OCI-LY1 (cell line): ENCODE measurements around the gene GRIK2.

ENCODE experiments used
- H2AFZ ChIP-seq: fragments of 200-600 bp; sonication (generic), shearing (Covaris generic); 2 replicates; pipeline ENCODE4 v1.6.0; 2014; ENCODE audit warnings: antibody characterized with exemption, mild to moderate bottlenecking, low read length
- H3F3A ChIP-seq: fragments of 200-600 bp; sonication (generic), shearing (Covaris generic); 2 replicates; pipeline ENCODE4 v1.6.0; 2014; ENCODE audit warnings: mild to moderate bottlenecking, antibody characterized with exemption, low read length, moderate library complexity; ENCODE audit not compliant: insufficient read depth
- H3K27ac ChIP-seq: fragments of 200-600 bp; sonication (generic); 2 replicates; pipeline ENCODE4 v1.5.1; 2014; ENCODE audit warnings: low read length, mixed run types, mild to moderate bottlenecking, low read depth; ENCODE audit not compliant: poor library complexity, severe bottlenecking
- H3K27me3 ChIP-seq: fragments of 200-600 bp; sonication (generic); 2 replicates; pipeline ENCODE4 v1.6.0; 2014; ENCODE audit warnings: antibody characterized with exemption, mild to moderate bottlenecking, low read length, moderate library complexity; ENCODE audit not compliant: insufficient read depth
- H3K36me3 ChIP-seq: fragments of 200-600 bp; sonication (generic); 2 replicates; pipeline ENCODE4 v1.6.1; 2014; ENCODE audit warnings: mild to moderate bottlenecking, antibody characterized with exemption, low read length, moderate library complexity, mixed read lengths; ENCODE audit not compliant: insufficient read depth
- H3K4me1 ChIP-seq: fragments of 200-600 bp; sonication (generic); 2 replicates; pipeline ENCODE4 v1.5.1; 2014; ENCODE audit warnings: mild to moderate bottlenecking, low read length, moderate library complexity; ENCODE audit not compliant: insufficient read depth, severe bottlenecking
- H3K4me2 ChIP-seq: fragments of 200-600 bp; sonication (generic), shearing (Covaris generic); 2 replicates; pipeline ENCODE4 v1.6.1; 2014; ENCODE audit warnings: low read length
- H3K4me3 ChIP-seq: fragments of 200-600 bp; sonication (generic); 2 replicates; pipeline ENCODE4 v1.5.1; 2014; ENCODE audit warnings: low read length, low read depth, mild to moderate bottlenecking, mixed read lengths; ENCODE audit not compliant: poor library complexity, severe bottlenecking
- H3K79me2 ChIP-seq: fragments of 200-600 bp; shearing (Covaris generic); 2 replicates; pipeline ENCODE4 v1.6.1; 2016; ENCODE audit warnings: mixed run types, low read length, mixed read lengths; ENCODE audit not compliant: insufficient read depth
- H3K9ac ChIP-seq: fragments of 200-600 bp; sonication (generic), shearing (Covaris generic); 2 replicates; pipeline ENCODE4 v1.6.1; 2014; ENCODE audit warnings: mild to moderate bottlenecking, low read length, mixed read lengths
- H3K9me2 ChIP-seq: fragments of 200-600 bp; sonication (generic), shearing (Covaris generic); 2 replicates; pipeline ENCODE4 v1.6.1; 2014; ENCODE audit warnings: low read depth, mild to moderate bottlenecking, low read length, mixed read lengths
- H3K9me3 ChIP-seq: fragments of 200-600 bp; shearing (Covaris generic); 2 replicates; pipeline ENCODE4 v1.6.1; 2014; ENCODE audit warnings: low read length, mixed read lengths
- H4K20me1 ChIP-seq: fragments of 200-600 bp; sonication (generic), shearing (Covaris generic); 2 replicates; pipeline ENCODE4 v1.6.0; 2016; ENCODE audit warnings: mild to moderate bottlenecking, low read length; ENCODE audit not compliant: insufficient read depth
- CTCF ChIP-seq: fragments of 200-600 bp; sonication (generic), shearing (Covaris generic); IDR thresholded peaks from 2 replicates; pipeline ENCODE4 v1.5.1; 2017; ENCODE audit warnings: mild to moderate bottlenecking, antibody characterized with exemption, low read length, moderate library complexity, mixed read lengths
- EZH2 ChIP-seq: fragments of 200-600 bp; sonication (generic), shearing (Covaris generic); IDR thresholded peaks from 2 replicates; pipeline ENCODE4 v1.8.0; 2017; ENCODE audit warnings: borderline replicate concordance, mixed run types, mild to moderate bottlenecking, antibody characterized with exemption, low read length, moderate library complexity, mixed read lengths

Gene GRIK2

GRCh38 chr6:101832371-101832770 is 438.9 kb downstream of the GRIK2 start:
- no peaks in the 10 kb centered on the region for H3K36me3 ChIP-seq
- H3K27ac ChIP-seq, result no peak overlapping the region
- no peaks in the 10 kb centered on the region for H3K4me1 ChIP-seq
- H3K27me3 ChIP-seq, result no peaks in the 10 kb centered on the region
- H3K9me3 ChIP-seq, result no peaks in the 10 kb centered on the region
- H3K79me2 ChIP-seq, result no peaks in the 10 kb centered on the region
- no peak overlapping the region for H3K9ac ChIP-seq
- H2AFZ ChIP-seq, result no peak overlapping the region
- H3K4me2 ChIP-seq, result no peak overlapping the region
- H3F3A ChIP-seq, result no peaks in the 10 kb centered on the region
- TF ChIP-seq CTCF, result no peak
- no peaks in the 10 kb centered on the region for H3K9me2 ChIP-seq
- no peaks in the 10 kb centered on the region for H4K20me1 ChIP-seq
- no peak overlapping the region for H3K4me3 ChIP-seq

- Histone ChIP-seq H3F3A (no peaks in the 10 kb centered on the region), H3K4me3 (no peak overlapping the region), H3K9ac (no peak overlapping the region), H3K36me3 (no peaks in the 10 kb centered on the region), H2AFZ (no peak overlapping the region), H4K20me1 (no peaks in the 10 kb centered on the region), H3K79me2 (no peaks in the 10 kb centered on the region), H3K27ac (no peak overlapping the region), H3K4me1 (no peaks in the 10 kb centered on the region), H3K9me3 (no peaks in the 10 kb centered on the region), H3K27me3 (no peaks in the 10 kb centered on the region), H3K9me2 (no peaks in the 10 kb centered on the region), H3K4me2 (no peak overlapping the region)
- no peak for TF ChIP-seq EZH2
- TF ChIP-seq CTCF, result no peak
These were observed 446.6 kb downstream of the GRIK2 start for GRCh38 chr6:101840100-101840499.

GRCh38 chr6:101845172-101845571 is 451.7 kb downstream of the GRIK2 start:
- no peak overlapping the region for H2AFZ ChIP-seq
- no peaks in the 10 kb centered on the region for H3K27me3 ChIP-seq
- no peaks in the 10 kb centered on the region for H3K9me2 ChIP-seq
- no peaks in the 10 kb centered on the region for H3F3A ChIP-seq
- TF ChIP-seq EZH2 (no peak), CTCF (no peak)
- H3K4me1 ChIP-seq, result no peaks in the 10 kb centered on the region
- H3K4me3 ChIP-seq, result no peak overlapping the region
- H3K36me3 ChIP-seq, result no peaks in the 10 kb centered on the region
- no peak overlapping the region for H3K4me2 ChIP-seq
- H3K9me3 ChIP-seq, result no peaks in the 10 kb centered on the region
- no peaks in the 10 kb centered on the region for H4K20me1 ChIP-seq
- H3K27ac ChIP-seq, result no peak overlapping the region
- H3K79me2 ChIP-seq, result no peaks in the 10 kb centered on the region
- H3K9ac ChIP-seq, result no peak overlapping the region
